HEK293 (cell line): Measurements from ENCODE around the gene MRPL51.

Experiments used
- CTCF ChIP-seq: fragments of 450-650 bp; formaldehyde crosslinking; IDR thresholded peaks from 2 replicates; pipeline ENCODE4 v1.5.1; 2016; ENCODE audit warnings: missing biosample characterization, missing genetic modification characterization
- EGR2 ChIP-seq: fragments of 450-650 bp; formaldehyde crosslinking; IDR thresholded peaks from 2 replicates; pipeline ENCODE4 v1.5.1; 2016; ENCODE audit warnings: low read depth, missing biosample characterization, missing genetic modification characterization
- GLIS1 ChIP-seq: fragments of 450-650 bp; formaldehyde crosslinking; IDR thresholded peaks from 2 replicates; pipeline ENCODE4 v1.5.1; 2016; ENCODE audit warnings: missing biosample characterization, missing genetic modification characterization
- REST ChIP-seq: fragments of 450-650 bp; formaldehyde crosslinking; IDR thresholded peaks from 2 replicates; pipeline ENCODE4 v1.5.1; 2016; ENCODE audit warnings: missing biosample characterization, missing genetic modification characterization
- YY1 ChIP-seq: fragments of 450-650 bp; formaldehyde crosslinking; IDR thresholded peaks from 2 replicates; pipeline ENCODE4 v1.5.1; 2018; ENCODE audit warnings: missing biosample characterization, missing genetic modification characterization
- ZNF132 ChIP-seq: fragments of 450-650 bp; formaldehyde crosslinking; IDR thresholded peaks from 2 replicates; pipeline ENCODE4 v1.5.1; 2017; ENCODE audit warnings: missing biosample characterization, missing genetic modification characterization, borderline replicate concordance
- ZNF266 ChIP-seq: fragments of 450-650 bp; formaldehyde crosslinking; IDR thresholded peaks from 2 replicates; pipeline ENCODE4 v1.5.1; 2016; ENCODE audit warnings: missing biosample characterization, missing genetic modification characterization, low read depth
- ZNF48 ChIP-seq: fragments of 450-650 bp; formaldehyde crosslinking; IDR thresholded peaks from 2 replicates; pipeline ENCODE4 v1.5.1; 2016; ENCODE audit warnings: missing biosample characterization, missing genetic modification characterization

- peak; percentile 85 for TF ChIP-seq EGR2 (tag by site-specific recombination)
- no peak for TF ChIP-seq CTCF (tag by site-specific recombination)
- TF ChIP-seq ZNF48 (tag by site-specific recombination) = no peak
- TF ChIP-seq ZNF266 (tag by site-specific recombination) = no peak
- no peak for TF ChIP-seq REST
- TF ChIP-seq YY1 (tag by site-specific recombination) = no peak
- TF ChIP-seq GLIS1 (tag by site-specific recombination) = no peak
- TF ChIP-seq ZNF132 (tag by site-specific recombination) = no peak
Measured at GRCh38 chr12:6532927-6533652, 40.0 kb upstream of the MRPL51 start.
